HG02938 (cell line): ENCODE results near the gene APLP2.
A peak's percentile ranks its signal among the peaks of the same experiment; 100 is the strongest.
"Not testable (repeated sequence)": the region's sequence is repeated elsewhere in the genome, so short reads cannot be mapped to it uniquely, and the experiment has no call there.

ENCODE experiments used
- ATAC-seq: cut with Tn5 transposase; IDR thresholded peaks from one replicate; pipeline ENCODE4 v1.9.1; 2021; ENCODE audit warnings: mild to moderate bottlenecking, moderate library complexity; ENCODE audit not compliant: unreplicated experiment

The APLP2 gene

DNA sequence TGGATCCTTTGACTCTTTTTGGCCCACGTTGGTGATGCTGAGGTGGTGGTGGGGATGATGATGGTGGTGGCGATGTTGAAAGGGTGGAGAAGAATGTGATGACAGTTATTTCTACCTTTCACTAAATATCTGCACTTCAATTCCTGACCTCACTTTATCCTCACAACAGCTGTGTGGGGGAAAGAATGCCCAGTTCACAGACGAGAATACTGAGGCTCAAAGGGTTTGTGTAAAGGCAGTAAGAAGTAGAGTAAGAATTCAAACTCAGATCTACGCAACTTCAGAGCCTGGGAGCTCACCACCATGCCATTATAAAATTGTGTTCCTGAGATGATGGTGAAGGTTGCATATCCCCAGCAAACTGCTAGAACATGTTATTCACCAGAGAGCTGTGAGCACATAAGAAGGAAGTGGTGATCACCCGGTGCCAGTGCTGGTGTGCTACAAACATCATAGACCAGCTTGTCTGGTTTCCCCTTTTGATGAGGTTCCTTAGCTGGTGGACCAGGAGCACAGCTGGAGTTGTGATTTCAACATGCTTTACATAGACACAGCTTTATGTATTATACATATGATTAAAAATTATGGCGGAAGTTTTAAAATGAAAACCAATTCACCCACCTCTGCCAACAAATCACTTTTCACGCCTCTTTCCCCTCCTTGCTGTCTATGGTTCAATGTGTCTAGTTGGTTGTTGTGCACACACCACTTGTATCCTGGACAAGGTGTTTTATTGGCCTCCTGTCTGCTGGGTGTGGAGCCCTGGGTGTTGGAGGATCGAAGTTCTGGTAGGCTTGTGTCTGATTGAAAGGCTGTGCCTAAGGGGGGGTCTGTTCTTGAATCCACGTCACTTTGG lies 96.1 kb downstream of the APLP2 start:
- ATAC-seq, result no peak

DNA sequence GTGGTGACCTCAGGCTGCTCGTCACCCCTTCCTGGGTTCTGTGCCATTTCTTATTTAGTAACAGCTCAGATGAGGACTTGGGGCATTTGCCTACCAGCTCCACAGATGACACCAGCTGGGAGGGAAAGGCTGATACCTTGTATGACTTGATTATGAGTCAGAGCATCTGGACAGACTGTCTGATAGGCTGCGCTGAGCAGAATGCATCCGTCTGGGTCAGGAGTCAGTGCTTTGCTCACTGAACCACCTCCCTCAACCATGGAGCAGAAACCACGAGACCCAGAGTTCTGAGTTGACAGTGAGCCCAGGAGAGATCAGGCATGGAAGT lies 96.7 kb downstream of the APLP2 start:
- ATAC-seq, result peak; percentile 85

DNA sequence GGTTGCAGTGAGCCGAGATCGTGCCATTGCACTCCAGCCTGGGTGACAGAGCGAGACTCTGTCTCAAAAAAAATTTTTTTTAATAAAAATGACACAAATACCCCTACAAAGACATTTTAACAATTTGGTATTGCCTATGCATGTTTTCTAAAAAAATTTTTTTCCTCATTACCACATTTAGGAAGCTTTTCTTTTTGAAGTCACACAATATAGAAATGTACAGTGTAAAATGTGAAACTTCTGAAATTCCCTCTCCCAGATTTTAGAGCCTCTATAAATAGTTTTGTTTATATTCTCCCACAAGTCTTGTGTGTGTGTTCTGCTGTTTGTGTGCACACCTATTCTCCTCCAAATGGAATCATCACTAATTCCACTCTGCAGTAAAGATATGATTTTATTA lies 97.5 kb downstream of the APLP2 start:
- no peak for ATAC-seq

DNA sequence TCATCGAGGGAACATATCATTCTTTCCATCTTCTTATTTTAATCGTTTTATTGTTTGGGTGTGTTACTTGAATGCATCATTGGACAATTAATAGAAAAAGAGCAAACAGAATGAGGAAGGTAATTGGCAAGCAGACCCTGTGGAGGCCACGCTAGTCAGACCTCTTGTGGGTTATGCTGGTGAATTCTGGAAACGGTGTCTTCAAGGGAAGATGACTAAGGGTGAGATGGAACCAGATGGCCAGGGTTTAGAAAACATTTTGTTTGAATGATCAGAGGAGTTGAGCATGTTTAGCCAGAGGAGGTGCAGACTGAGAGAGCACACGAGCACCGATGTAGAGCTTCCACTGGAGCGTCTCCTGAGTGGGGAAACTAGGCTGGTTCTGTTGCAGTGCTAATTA lies 98.4 kb downstream of the APLP2 start:
- no peak for ATAC-seq

DNA sequence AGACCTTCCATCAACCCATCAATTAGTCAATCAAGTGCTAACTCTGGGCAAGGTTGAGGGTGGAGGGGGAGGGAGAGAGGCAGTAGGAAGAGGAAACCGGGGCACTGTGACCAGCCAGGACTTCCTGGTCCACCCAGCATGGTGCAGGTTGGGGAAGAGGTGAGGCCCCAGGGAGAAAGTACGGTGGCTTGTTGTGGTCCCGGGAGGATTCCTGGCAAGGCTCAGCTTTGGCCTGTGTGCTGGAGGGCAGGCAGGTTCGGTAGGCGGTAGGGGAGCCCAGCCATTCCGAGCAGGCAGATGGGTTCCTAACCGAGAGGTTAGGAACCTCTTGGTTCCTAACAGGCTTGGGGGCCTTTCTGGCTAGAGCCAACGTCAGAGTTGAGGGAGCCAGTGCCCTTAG lies 100.7 kb downstream of the APLP2 start:
- no peak for ATAC-seq

DNA sequence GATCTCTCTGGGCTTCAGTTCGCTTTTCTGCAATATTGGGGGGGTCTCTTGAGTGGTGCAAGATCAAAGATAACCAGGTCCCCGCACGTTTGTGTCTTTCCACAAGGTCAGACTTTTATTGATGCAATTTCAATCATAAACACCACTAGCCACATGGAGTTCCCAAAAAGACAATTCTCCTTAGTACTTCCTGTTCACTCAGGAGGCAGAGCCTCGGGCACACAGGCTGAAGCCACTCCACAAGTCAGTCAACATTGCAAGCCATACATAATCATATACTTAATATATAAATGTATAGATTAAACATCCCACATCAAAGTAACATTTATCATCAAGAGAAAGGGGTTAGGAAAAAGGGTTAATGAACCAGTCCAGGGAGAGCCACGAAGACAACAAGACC lies 101.8 kb downstream of the APLP2 start:
- ATAC-seq, result no peak

DNA sequence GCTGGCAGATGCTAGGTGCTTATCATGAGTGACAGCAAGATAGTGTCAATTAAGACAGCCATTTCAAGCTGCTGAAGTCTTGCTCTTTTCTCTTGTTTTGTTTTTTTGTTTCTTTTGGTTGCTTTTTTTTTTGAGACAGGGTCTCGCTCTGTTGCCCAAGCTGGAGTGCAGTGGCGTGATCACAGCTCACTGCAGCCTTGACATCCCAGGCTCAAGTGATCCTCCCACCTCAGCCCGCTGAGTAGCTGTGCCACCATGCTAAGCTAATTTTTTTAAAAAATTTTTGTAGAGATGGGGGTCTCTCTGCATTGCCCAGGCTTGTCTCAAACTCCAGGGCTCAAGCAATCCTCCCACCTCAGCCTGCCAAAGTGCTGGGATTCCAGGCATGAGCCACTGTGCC lies 102.3 kb downstream of the APLP2 start:
- not testable (repeated sequence) for ATAC-seq

DNA sequence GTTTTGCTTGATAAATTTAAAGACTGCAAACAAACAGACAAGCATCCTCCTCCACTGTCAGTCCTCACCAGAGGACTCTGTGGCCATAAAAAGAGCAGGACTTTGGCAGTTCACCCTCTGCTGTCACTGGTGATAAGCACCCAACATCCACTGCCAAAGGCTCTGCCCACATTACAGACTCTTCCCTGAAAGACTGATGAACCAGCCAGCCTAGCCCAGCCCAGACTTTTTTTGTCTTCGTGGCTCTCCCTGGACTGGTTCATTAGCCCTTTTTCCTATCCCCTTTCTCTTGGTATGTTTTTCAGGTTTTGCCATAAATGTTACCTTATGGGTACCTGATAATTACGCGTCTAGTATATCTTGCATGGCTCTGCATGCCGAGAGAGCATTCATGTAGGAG lies 104.9 kb downstream of the APLP2 start:
- no peak for ATAC-seq

DNA sequence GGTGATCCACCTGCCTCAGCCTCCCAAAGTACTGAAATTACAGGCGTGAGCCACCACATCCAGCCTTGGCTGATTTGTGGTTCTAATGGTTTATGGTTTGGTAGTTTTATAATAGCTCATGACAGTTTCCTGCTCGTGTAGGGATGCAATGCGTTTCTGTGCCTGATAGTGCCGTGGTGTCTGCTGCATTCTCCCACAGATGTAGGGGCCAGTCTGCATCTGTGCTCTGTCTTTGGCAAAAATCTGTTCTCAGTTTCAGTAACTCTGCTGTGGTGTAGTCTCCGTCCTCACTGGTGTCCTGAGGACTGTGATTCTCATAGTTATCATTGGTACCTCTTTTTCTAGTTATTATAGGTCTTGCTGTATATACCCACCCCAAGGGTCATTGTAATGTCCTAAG lies 106.2 kb downstream of the APLP2 start:
- ATAC-seq, result no peak

DNA sequence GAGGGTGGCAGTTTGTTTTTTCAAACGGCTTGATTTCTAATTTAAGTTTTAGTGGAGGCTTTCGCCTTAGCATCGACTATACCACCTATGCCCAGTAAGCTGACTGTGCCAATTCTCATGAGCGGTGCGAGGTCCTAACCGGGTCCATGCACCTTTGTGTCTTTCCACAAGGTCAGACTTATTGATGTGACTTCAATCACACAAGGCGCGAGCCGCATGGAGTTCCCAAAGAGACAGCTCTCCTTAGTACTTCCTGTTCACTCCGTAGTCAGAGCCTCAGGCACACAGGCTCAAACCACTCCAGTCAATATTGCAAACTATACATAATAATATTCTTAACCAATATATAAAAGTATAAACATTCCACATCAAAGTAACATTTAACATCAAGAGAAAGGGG lies 108.1 kb downstream of the APLP2 start:
- ATAC-seq, result no peak

DNA sequence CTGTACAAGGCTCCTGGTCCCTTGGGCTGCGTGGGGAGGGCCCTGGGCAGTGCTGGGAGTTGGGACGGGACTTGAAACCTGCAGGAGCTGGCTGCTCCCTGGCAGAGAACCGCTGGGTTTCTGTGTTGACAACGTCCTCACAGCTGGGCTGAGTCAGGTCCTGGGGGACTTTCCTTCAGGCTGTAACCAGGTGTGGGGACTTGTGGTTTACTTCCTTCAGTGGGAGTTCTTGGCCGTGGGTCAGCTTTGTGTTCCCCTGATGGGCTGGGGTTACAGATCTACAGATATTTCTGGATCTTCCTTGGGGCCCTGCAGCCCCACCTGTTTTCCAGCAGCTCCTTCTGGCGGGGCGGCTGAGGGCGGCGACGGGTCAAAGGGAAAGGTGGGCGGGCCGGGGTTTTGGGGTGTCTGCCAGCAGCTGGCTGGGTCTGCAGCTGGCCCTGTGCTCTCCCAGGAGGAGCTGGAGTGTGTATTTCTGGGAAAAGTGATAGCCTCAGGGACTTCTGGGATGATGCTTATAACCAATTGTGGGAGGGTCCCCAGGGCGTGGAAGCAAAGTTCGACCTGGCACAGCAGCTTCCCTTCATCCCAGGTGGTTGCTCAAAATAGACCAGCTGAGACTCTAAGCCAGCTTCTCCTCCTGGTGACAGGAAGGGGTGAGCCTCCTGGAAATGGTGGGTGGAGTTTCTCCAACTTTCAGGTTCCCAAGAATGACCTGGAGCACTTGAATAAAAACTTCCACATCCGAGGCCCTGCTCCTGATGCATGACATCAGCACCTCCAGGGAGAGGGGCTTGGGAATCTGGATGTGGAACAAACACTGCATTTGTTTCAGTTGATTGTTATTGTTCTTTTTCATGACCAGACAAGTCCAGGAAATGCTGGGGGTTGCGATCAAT lies 109.0 kb downstream of the APLP2 start:
- ATAC-seq, result no peak

DNA sequence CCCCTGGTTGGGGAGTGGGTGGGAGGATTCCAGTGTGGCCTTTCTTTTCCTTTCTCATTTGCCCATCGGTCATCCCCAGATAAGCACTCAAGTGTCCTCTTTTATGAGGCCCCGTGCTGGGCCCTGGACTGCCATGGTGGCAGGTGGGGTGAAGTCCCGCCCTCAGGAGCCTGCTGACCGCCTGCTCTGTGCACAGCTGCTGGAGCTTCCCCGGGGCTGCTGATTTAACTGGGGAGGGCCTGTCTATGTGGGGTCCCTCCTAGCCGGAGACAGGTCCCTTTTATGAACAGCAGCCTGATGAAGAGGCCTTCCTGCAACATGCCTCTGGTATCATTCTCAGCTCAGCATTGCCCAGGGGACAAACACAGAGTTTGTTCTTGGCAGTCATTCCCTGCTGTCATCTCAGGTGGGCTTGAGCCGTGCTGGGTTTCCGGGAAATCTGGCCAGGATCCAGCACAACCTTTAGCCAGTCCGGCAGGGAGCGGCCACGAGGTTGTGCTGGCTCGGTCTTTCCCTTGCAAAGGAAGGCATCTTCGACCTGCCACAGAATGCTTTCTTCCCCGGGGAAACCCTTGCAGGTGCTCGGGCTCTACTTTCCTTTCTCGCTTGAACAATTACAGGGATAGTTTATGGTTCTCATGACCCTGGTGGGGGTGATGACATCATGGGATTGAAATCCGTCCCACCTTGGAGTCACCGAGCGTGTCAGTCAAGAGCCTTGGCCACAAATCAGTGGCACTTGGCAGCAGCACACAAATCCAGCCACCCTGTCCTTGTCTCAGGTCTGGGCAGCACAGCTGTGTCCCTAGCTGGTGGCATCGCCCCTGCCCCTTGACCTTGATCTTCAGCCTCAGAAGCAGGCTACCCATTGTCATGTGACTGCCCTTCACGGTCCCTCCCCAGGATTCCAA lies 110.0 kb downstream of the APLP2 start:
- ATAC-seq, result no peak

DNA sequence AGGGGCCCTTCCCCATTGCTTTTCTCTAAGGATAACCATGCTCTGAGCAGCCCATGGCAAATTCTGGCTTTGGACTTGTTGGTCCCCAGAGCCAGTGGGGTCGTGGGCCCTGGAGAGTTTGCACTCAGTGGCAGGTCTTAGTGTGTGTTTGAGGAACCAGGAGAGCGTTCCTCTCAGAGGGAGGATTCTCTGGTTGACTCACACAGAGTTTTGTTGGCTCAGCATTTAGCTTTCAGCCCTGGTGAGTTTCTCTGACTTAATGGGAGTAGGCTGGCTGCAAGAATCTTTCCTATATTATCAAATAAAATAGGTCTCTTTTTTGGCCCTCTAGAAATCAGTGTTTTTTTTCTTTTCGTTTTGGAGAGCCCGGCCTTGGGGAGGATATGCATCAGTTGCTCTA lies 110.8 kb downstream of the APLP2 start:
- no peak for ATAC-seq

DNA sequence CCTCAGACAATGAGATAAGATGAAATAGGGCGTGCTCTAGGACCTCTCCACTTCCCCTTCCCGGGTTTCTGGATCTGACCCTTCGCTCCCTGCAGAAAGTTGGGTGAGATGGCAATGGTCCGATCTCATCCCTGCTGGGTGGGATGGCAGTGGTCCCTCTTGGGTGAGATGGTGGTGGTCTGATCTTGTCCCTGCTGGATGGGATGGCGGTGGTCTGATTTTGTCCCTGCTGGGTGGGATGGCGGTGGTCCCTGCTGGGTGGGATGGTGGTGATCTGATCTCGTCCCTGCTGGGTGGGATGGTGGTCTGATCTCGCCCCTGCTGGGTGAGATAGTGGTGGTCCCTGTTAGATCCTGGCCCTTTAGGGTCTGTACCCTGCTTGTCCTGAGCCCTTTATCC lies 111.2 kb downstream of the APLP2 start:
- ATAC-seq, result no peak

DNA sequence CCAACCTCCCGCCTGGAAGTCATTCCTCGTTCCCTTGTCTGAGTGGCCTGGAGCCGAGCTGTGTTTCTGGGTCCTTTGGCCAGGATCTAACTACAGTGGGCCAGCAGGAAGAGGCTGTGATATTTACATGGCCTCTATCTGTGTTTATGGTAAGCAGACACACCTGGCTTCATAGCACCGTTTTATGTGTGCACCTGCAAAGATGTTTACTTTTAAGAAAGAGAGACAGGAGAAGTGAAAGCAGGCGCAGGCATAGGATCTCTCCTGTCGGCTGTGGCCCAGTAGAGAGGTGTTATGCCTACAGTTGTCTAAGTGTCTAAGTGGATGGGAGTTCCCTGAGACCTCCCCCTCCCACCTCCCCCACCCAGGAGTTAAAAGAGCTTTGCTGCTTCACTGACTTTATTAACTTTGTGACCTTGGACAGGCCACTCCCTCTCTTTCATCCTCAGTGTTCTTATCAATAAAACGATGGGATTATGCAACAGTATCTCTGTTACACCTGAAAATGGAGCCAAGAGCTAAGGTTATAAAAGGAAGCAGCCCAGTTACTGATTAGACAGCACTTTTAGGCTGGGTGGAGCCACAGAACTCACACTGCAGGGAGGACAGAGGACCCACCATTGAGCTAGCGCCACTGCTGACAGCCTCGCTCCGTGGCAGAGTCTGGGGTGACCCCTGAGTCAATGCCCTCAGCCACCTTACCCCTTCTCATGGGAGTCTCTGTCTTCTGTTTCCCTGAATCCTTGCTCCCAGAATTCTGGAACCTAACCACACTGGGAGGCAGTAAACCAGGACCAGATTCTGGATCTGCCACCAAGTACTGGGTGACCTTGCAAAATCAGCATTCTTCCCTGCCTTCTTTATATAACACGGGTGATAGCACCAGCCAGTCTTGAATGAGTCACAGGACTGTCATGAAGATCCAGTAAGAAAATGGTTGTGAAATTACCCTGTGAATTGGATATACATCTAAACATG lies 111.9 kb downstream of the APLP2 start:
- ATAC-seq, result peak; percentile 68

DNA sequence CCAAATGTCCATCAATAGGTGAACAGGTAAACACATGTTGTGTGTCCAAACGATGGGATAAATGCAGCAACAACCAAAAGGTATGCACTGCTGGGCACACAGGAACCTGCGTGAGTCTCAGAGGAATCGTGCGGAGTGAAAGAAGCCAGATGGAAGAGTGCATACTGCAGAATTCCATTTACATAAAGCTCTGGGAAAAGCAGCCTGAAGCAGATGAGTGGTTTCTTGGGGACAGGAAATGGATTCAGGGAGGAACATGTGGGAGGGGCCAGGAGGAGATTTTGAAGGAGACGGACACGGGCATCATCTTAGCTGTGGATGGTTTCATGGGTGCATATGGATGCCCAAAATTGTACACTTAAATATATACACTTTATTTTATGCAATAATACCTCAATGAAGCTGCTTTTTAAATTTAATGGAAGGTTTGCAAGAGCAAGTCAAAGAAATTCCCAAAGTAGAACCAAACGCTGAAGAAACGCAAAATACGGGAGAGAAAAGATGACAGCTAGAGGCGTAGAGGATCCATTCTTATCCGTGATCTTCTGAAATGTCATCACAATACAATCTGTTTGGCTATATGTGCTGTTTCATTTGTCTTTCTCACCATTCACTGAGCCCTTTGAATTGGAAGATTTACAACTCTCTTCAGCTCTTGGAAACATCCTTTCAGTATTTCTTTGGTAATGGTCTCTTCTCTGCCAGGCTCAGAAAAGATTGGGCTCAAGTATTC lies 114.3 kb downstream of the APLP2 start:
- ATAC-seq, result no peak

DNA sequence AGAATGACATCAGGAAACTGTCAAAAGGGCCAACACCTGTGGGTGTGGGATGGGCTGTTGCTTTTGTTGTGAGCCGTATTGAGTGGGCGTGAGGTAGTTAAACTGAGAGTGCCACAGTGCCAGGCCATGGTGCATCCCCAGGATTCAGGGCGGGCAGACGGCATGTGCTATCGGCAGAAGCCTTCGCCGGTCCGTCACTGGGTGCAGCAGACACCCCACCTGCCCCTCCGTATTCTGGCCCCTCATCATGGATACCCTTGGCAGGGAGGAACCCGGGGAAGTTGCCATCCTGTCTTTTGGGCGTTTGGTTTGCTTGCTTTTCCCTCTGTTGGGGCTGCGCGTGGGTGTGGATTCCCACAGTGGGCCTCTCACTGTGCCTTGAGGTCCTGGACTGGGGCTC lies 117.4 kb downstream of the APLP2 start:
- ATAC-seq, result no peak

DNA sequence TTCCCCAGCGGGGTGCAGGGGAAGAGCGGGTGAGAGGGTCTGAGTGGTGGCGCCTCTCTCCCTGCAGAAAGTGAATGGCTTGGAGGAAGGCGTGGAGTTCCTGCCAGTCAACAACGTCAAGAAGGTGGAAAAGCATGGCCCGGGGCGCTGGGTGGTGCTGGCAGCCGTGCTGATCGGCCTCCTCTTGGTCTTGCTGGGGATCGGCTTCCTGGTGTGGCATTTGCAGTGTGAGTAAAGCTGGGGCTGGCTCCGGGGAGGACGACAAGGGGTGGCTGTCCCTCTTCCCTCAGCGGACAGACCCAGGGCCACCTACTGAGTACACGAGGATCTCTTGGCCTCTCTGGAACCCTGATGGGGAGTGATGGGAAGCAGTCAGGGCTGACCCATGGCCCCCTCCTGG lies 118.4 kb downstream of the APLP2 start:
- no peak for ATAC-seq

DNA sequence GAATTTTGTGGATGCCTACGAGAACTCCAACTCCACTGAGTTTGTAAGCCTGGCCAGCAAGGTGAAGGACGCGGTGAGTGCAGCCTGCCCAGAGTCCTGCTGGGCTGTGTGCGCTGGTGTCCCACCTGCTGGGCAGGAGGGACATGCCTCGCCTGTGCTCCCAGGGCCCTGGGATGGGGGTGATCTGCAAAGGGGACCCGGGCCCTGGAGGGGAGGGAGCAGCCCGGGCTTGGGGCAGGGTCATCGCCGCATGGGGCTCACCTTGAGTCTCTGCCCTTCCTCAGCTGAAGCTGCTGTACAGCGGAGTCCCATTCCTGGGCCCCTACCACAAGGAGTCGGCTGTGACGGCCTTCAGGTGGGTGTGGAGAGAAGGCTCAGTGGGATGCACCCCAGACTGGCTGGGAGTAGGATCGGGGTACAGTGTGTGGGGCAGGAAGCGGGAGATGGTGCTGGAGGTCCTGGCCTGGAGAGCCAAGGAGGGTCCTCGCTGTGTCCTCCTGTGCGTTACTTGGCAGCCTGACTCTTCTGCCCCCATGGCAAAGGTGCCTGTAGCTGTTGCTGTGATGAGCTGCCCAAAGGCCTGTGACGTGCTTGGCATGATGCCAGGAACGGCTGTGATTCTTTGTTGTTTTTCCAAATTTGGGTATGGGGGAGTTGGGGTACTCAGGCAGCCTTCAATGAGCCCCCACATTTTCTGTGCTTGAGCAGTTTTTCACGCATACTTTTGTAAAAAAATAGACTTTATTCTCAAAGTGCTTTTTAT lies 119.1 kb downstream of the APLP2 start:
- ATAC-seq, result no peak
